HUES64 (cell line): Measurements from ENCODE around the gene GLS2.
"Not testable (repeated sequence)": the region's sequence is repeated elsewhere in the genome, so short reads cannot be mapped to it uniquely, and the experiment has no call there.

Experiments used
- H3K27ac ChIP-seq: 2 replicates; pipeline ENCODE4 v1.7.0; 2013; ENCODE audit warnings: low read depth, low read length, inconsistent platforms
- H3K27me3 ChIP-seq: 2 replicates; pipeline ENCODE4 v1.6.1; 2013; ENCODE audit warnings: mild to moderate bottlenecking, low read length; ENCODE audit not compliant: insufficient read depth
- H3K36me3 ChIP-seq: 2 replicates; pipeline ENCODE4 v1.6.1; 2013; ENCODE audit warnings: mild to moderate bottlenecking, low read length; ENCODE audit not compliant: insufficient read depth
- H3K4me1 ChIP-seq: 2 replicates; pipeline ENCODE4 v1.6.1; 2013; ENCODE audit warnings: mild to moderate bottlenecking, low read length, moderate library complexity; ENCODE audit not compliant: insufficient read depth
- H3K4me3 ChIP-seq: 2 replicates; pipeline ENCODE4 v1.5.1; 2013; ENCODE audit warnings: mild to moderate bottlenecking, low read length, moderate library complexity
- H3K9ac ChIP-seq: 2 replicates; pipeline ENCODE4 v1.6.1; 2013; ENCODE audit warnings: mild to moderate bottlenecking, low read depth, low read length
- H3K9me3 ChIP-seq: 2 replicates; pipeline ENCODE4 v1.6.1; 2013; ENCODE audit warnings: low read depth, low read length; ENCODE audit not compliant: insufficient read depth
- WGBS: fragments of 150-250, 120-280 bp; methylation state at CpG from one replicate; pipeline ENCODE4 v1.1.7; 2013; ENCODE audit warnings: missing lambda C conversion rate; 5-methylcytosine and 5-hydroxymethylcytosine counted together

The GLS2 gene

GRCh38 chr12:56462565-56462964, 25.4 kb downstream of the GLS2 start:
- Histone ChIP-seq H3K9ac (peak overlapping the region; percentile 50; the same call in 1 of the 2 replicates), H3K4me1 (peaks cover 14% of the 10 kb centered on the region), H3K27me3 (no peaks in the 10 kb centered on the region), H3K9me3 (no peaks in the 10 kb centered on the region), H3K36me3 (no peaks in the 10 kb centered on the region), H3K4me3 (no peak overlapping the region), H3K27ac (peak overlapping the region; percentile 74)

- Histone ChIP-seq H3K9ac (no peak overlapping the region), H3K27me3 (no peaks in the 10 kb centered on the region), H3K27ac (no peak overlapping the region), H3K4me3 (no peak overlapping the region), H3K36me3 (no peaks in the 10 kb centered on the region), H3K4me1 (peaks cover 14% of the 10 kb centered on the region), H3K9me3 (no peaks in the 10 kb centered on the region)
- WGBS = 95% methylated on average over 8 of the region's 11 CpGs
Observed at GRCh38 chr12:56461235-56462159, 26.5 kb downstream of the GLS2 start.

- Histone ChIP-seq H3K9me3 (no peaks in the 10 kb centered on the region), H3K36me3 (no peaks in the 10 kb centered on the region), H3K9ac (no peak overlapping the region), H3K4me3 (no peak overlapping the region), H3K4me1 (peaks cover 6% of the 10 kb centered on the region), H3K27ac (no peak overlapping the region), H3K27me3 (no peaks in the 10 kb centered on the region)
- 95% methylated on average over 4 of the region's 4 CpGs for WGBS
Observed at GRCh38 chr12:56457817-56458216, 30.1 kb downstream of the GLS2 start.

- Histone ChIP-seq H3K9ac (no peak within 1 kb of the TSS), H3K27me3 (no peaks in the 10 kb centered on the region), H3K9me3 (no peaks in the 10 kb centered on the region), H3K4me3 (no peak within 1 kb of the TSS), H3K36me3 (no peaks in the 10 kb centered on the region), H3K4me1 (peaks cover 12% of the 10 kb centered on the region; the same call in 1 of the 2 replicates), H3K27ac (no peak within 1 kb of the TSS)
- 90% methylated on average over 5 of the region's 5 CpGs for WGBS
Observed at GRCh38 chr12:56454557-56454956, 33.4 kb downstream of the GLS2 start, which contains the start of gene MIP. Gene MIP, minus strand, starts transcription at chr12:56454657. Its CDS starts 44 bp downstream, at chr12:56454613.

GRCh38 chr12:56451147-56451546, 36.8 kb downstream of the GLS2 start:
- Histone ChIP-seq H3K9ac (no peak overlapping the region), H3K36me3 (peaks cover 9% of the 10 kb centered on the region; the same call in 1 of the 2 replicates), H3K4me1 (peaks cover 15% of the 10 kb centered on the region; the same call in 1 of the 2 replicates), H3K4me3 (no peak overlapping the region), H3K9me3 (no peaks in the 10 kb centered on the region), H3K27me3 (no peaks in the 10 kb centered on the region), H3K27ac (no peak overlapping the region)
- 81% methylated on average over 5 of the region's 5 CpGs for WGBS

- Histone ChIP-seq H3K4me1 (peaks cover 15% of the 10 kb centered on the region; the same call in 1 of the 2 replicates), H3K9me3 (no peaks in the 10 kb centered on the region)
Observed at GRCh38 chr12:56450241-56450640, 37.7 kb downstream of the GLS2 start.

GRCh38 chr12:56449622-56449984, 38.4 kb downstream of the GLS2 start:
- Histone ChIP-seq H3K27ac (peak overlapping the region; percentile 99), H3K4me3 (peak overlapping the region; percentile 85), H3K9me3 (0 out of 2 replicates have a peak, but pooled peaks cover 3% of the 10 kb centered on the region), H3K4me1 (peaks cover 15% of the 10 kb centered on the region; the same call in 1 of the 2 replicates), H3K9ac (peak overlapping the region; percentile 97), H3K27me3 (no peaks in the 10 kb centered on the region), H3K36me3 (peaks cover 11% of the 10 kb centered on the region; the same call in 1 of the 2 replicates)
- 50% methylated on average over 5 of the region's 5 CpGs for WGBS

More at GRCh38 chr12:56450241-56450640, 37.7 kb downstream of the GLS2 start:
- no peak overlapping the region for H3K27ac ChIP-seq
- no peak overlapping the region for H3K4me3 ChIP-seq
- H3K27me3 ChIP-seq = no peaks in the 10 kb centered on the region
- H3K9ac ChIP-seq = no peak overlapping the region
- 86% methylated on average over 3 of the region's 3 CpGs for WGBS
- peaks cover 11% of the 10 kb centered on the region; the same call in 1 of the 2 replicates for H3K36me3 ChIP-seq

- H3K4me1 ChIP-seq = peaks cover 15% of the 10 kb centered on the region; the same call in 1 of the 2 replicates
- under 1% methylated on average over 57 of the region's 58 CpGs for WGBS
- H3K4me3 ChIP-seq = peak within 1 kb of the TSS; percentile 85
- H3K27ac ChIP-seq = peak within 1 kb of the TSS; percentile 99
- H3K36me3 ChIP-seq = peaks cover 17% of the 10 kb centered on the region; the same call in 1 of the 2 replicates
- peaks cover 8% of the 10 kb centered on the region; the same call in 1 of the 2 replicates for H3K9me3 ChIP-seq
- peak within 1 kb of the TSS; percentile 97 for H3K9ac ChIP-seq
- H3K27me3 ChIP-seq = no peaks in the 10 kb centered on the region
Observed at GRCh38 chr12:56448860-56449621, 38.9 kb downstream of the GLS2 start, which contains the start of gene TIMELESS. Gene TIMELESS, minus strand, starts transcription at chr12:56449426. Its CDS starts 15,256 bp downstream, at chr12:56434170.

- not testable (repeated sequence) for H3K9ac ChIP-seq, H3K4me1 ChIP-seq, H3K27me3 ChIP-seq, H3K4me3 ChIP-seq
- Histone ChIP-seq H3K27ac (peak overlapping the region; percentile 46; the same call in 1 of the 2 replicates), H3K9me3 (peaks cover 13% of the 10 kb centered on the region; the same call in 1 of the 2 replicates), H3K36me3 (peaks cover 30% of the 10 kb centered on the region)
- WGBS = 82% methylated on average over 2 of the region's 2 CpGs
Observed at GRCh38 chr12:56443208-56443607, 44.8 kb downstream of the GLS2 start.

GRCh38 chr12:56437430-56438176, 50.4 kb downstream of the GLS2 start:
- Histone ChIP-seq H3K36me3 (peaks cover 20% of the 10 kb centered on the region), H3K27me3 (no peaks in the 10 kb centered on the region), H3K4me1 (no peaks in the 10 kb centered on the region), H3K9me3 (no peaks in the 10 kb centered on the region), H3K9ac (no peak overlapping the region), H3K27ac (no peak overlapping the region), H3K4me3 (no peak overlapping the region)
- WGBS = 94% methylated on average over 10 of the region's 11 CpGs
